Endothelial cell of umbilical vein (primary cell): ENCODE data around the gene FRMD4A. TPM values are rescaled to one million over a fixed set of nuclear protein-coding genes. Genes with fewer than 3 reads are reported as not detected.

Experiments used
- BruUV-seq: library from RNA; stranded (reverse); fragments of 400-500 nt; replicated peaks from 2 replicates; lab custom pipeline; 2021; lab: Mats Ljungman, UMichigan
- CTCF ChIA-PET: fragments of 300-600, 350-600 bp; sonication (Branson Sonifier 250); formaldehyde crosslinking; loops from one replicate; lab custom pipeline; 2021; ENCODE audit warnings: antibody characterized with exemption, inconsistent platforms; lab: Charles Lee
- POLR2A ChIA-PET: fragments of 300-600, 350-600 bp; sonication (Branson Sonifier 250); formaldehyde crosslinking; loops from one replicate; lab custom pipeline; 2021; ENCODE audit warnings: antibody characterized with exemption, inconsistent platforms; lab: Charles Lee
- DNase-seq: peaks from one replicate; pipeline ENCODE4 v3.0.0-alpha.2; 2011; ENCODE audit warnings: low read depth, low spot score
- FAIRE-seq: peaks from 2 replicates; lab custom pipeline; 2011; peaks lifted over from hg19 to GRCh38; lab: Jason Lieb, UNC
- H2AFZ ChIP-seq: 2 replicates; pipeline ENCODE4 v1.6.0; 2012; ENCODE audit warnings: low read depth, low read length, control low read depth, inconsistent platforms
- H3K27ac ChIP-seq: 2 replicates; pipeline ENCODE4 v1.5.1; 2011; ENCODE audit warnings: low read depth, mild to moderate bottlenecking, control low read depth, low read length, moderate library complexity; ENCODE audit not compliant: insufficient read depth
- H3K27me3 ChIP-seq, 2 experiments: 2 replicates each; pipeline versions ENCODE4 v1.6.0 to v1.6.1; 2011; ENCODE audit warnings: low read length in 2 of 2, mixed read lengths in 1 of 2; ENCODE audit not compliant: control insufficient read depth in 2 of 2, insufficient read depth in 2 of 2
- H3K36me3 ChIP-seq, 2 experiments: 2 replicates in 1 of 2; 3 replicates in 1 of 2; pipeline ENCODE4 v1.5.1; 2011; ENCODE audit warnings: low read length in 2 of 2, mild to moderate bottlenecking in 1 of 2, moderate library complexity in 1 of 2; ENCODE audit not compliant: control insufficient read depth in 2 of 2, insufficient read depth in 2 of 2; ENCODE audit errors: extremely low read depth in 1 of 2
- H3K4me1 ChIP-seq: 3 replicates; pipeline ENCODE4 v1.5.1; 2011; ENCODE audit warnings: mild to moderate bottlenecking, low read length; ENCODE audit not compliant: control insufficient read depth, insufficient read depth; ENCODE audit errors: extremely low read depth
- H3K4me2 ChIP-seq: 2 replicates; pipeline ENCODE4 v1.6.1; 2011; ENCODE audit warnings: low read length, control low read depth, mixed read lengths; ENCODE audit not compliant: insufficient read depth
- H3K4me3 ChIP-seq, 3 experiments: fragments of 200-600 bp in 1 of 3; sonication (generic), shearing (Covaris generic) in 1 of 3; replicated peaks in 1 of 3; 2 replicates each; pipeline ENCODE4 v1.5.1; 2011 to 2016; ENCODE audit warnings: control low read depth in 3 of 3, low read length in 3 of 3, mild to moderate bottlenecking in 2 of 3, inconsistent platforms in 1 of 3, low read depth in 1 of 3, moderate library complexity in 1 of 3; ENCODE audit not compliant: insufficient read depth in 1 of 3
- H3K79me2 ChIP-seq: 2 replicates; pipeline ENCODE4 v1.6.0; 2012; ENCODE audit warnings: low read length, inconsistent platforms; ENCODE audit not compliant: control insufficient read depth, insufficient read depth
- H3K9ac ChIP-seq: replicated peaks from 2 replicates; pipeline ENCODE3; 2011; ENCODE audit warnings: low read length, control low read depth; ENCODE audit not compliant: insufficient read depth; ENCODE audit errors: extremely low read depth
- H3K9me1 ChIP-seq: replicated peaks from 3 replicates; pipeline ENCODE4 v1.6.0; 2011; ENCODE audit warnings: mild to moderate bottlenecking, low read length; ENCODE audit not compliant: control insufficient read depth, insufficient read depth; ENCODE audit errors: extremely low read depth
- H3K9me3 ChIP-seq: replicated peaks from 2 replicates; pipeline ENCODE4 v1.5.1; 2012; ENCODE audit warnings: low read length, inconsistent platforms; ENCODE audit not compliant: control insufficient read depth, insufficient read depth
- H4K20me1 ChIP-seq: replicated peaks from 2 replicates; pipeline ENCODE3; 2011; ENCODE audit warnings: mild to moderate bottlenecking, low read length; ENCODE audit not compliant: control insufficient read depth, insufficient read depth; ENCODE audit errors: extremely low read depth
- CTCF ChIP-seq, 2 donors: IDR thresholded peaks; 1 replicate in 1 of 2; 2 replicates in 1 of 2; pipeline ENCODE4 v1.5.1; 2011; ENCODE audit warnings: low read length in 2 of 2, mild to moderate bottlenecking in 2 of 2, moderate library complexity in 2 of 2, control low read depth in 1 of 2, inconsistent platforms in 1 of 2, low read depth in 1 of 2; ENCODE audit not compliant: insufficient read depth in 1 of 2; ENCODE audit errors: extremely low read depth in 1 of 2
- EZH2 ChIP-seq: IDR thresholded peaks from 2 replicates; pipeline ENCODE4 v1.6.1; 2012; ENCODE audit warnings: borderline replicate concordance, low read depth, mild to moderate bottlenecking, moderate library complexity, low read length, inconsistent platforms; ENCODE audit not compliant: severe bottlenecking
- FOS ChIP-seq: IDR thresholded peaks from 2 replicates; pipeline ENCODE4 v1.6.1; 2011; ENCODE audit warnings: mild to moderate bottlenecking, low read length, moderate library complexity, borderline replicate concordance; ENCODE audit not compliant: insufficient read depth
- JUN ChIP-seq: IDR thresholded peaks from 2 replicates; pipeline ENCODE4 v1.6.1; 2011; ENCODE audit warnings: borderline replicate concordance, low read depth; ENCODE audit not compliant: insufficient read length, insufficient read depth
- MAX ChIP-seq: IDR thresholded peaks from 2 replicates; pipeline ENCODE4 v1.6.1; 2011; ENCODE audit not compliant: insufficient read depth, insufficient read length
- MYC ChIP-seq: IDR thresholded peaks from one replicate; pipeline ENCODE4 v1.6.1; 2011; ENCODE audit warnings: mild to moderate bottlenecking, low read depth, low read length
- POLR2A ChIP-seq: IDR thresholded peaks from 2 replicates; pipeline ENCODE4 v1.6.1; 2012; ENCODE audit warnings: low read depth, mild to moderate bottlenecking, control low read depth, low read length
- POLR2AphosphoS5 ChIP-seq: IDR thresholded peaks from 2 replicates; pipeline ENCODE4 v1.6.1; 2012; ENCODE audit warnings: low read depth, mild to moderate bottlenecking, control low read depth, low read length, moderate library complexity; ENCODE audit not compliant: insufficient read depth
- dilution Hi-C: fragments of 300-500 bp; cut with MboI; formaldehyde crosslinking; loops from one replicate; pipeline ENCODE4 v1.15.0; 2019; ENCODE audit warnings: low sequenced_read_pairs; ENCODE audit not compliant: extremely low pct_ligation_motif_present
- intact Hi-C: fragments of 100-400 bp; cut with micrococcal nuclease; formaldehyde crosslinking; loops from one replicate; pipeline ENCODE4 v1.10.0; 2022
- polyA plus RNA-seq, 4 experiments: library from polyadenylated mRNA; depleted of rRNA in 3 of 4; stranded (reverse) in 3 of 4; unstranded in 1 of 4; fragments of >200 nt; gene quantifications; 2 replicates each; pipeline versions ENCODE4 v1.2.1 to v1.2.3, GENCODE V29; 2011 to 2012; ENCODE audit warnings: missing spikeins in 1 of 4
- total RNA-seq: library from RNA; stranded (reverse); gene quantifications from 2 replicates; pipeline ENCODE4 v1.2.3, GENCODE V29; 2021

FRMD4A gene
- total and polyA plus RNA-seq, 2 donors (not counting 3 experiments of a cell fraction or from before 2014, with no cell fraction given): 123 to 148 TPM

- ChIA-PET CTCF (interaction anchor here (1.8 kb wide), 1 partner anchor 285 kb away, joined by 5 read pairs; no protein-coding TSS in a partner anchor), POLR2A (no interaction called here)
- intact Hi-C loops (loop anchor here (5.0 kb wide), 1 partner anchor 84 kb away; no protein-coding TSS in a partner anchor), dilution Hi-C loops (no loop called here)
- no peaks in the 10 kb centered on the region for H3K9me3 ChIP-seq
- H3K9ac ChIP-seq: no peak overlapping the region
- no peak overlapping the region for H3K4me3 ChIP-seq
- no peaks in the 10 kb centered on the region for H3K9me1 ChIP-seq
- FAIRE-seq (peak; percentile 55), DNase-seq (peak; percentile 82)
- peaks cover 41% of the 10 kb centered on the region for H3K4me1 ChIP-seq
- no peak overlapping the region for H3K4me2 ChIP-seq
- peaks cover 0 to 4% of the 10 kb centered on the region in 2 experiments for H3K36me3 ChIP-seq
- TF ChIP-seq JUN (no peak), FOS (no peak), EZH2 (no peak), MAX (no peak), POLR2AphosphoS5 (no peak), MYC (no peak), POLR2A (peak; percentile 10), CTCF (IDR thresholded peaks at IDR 0.05; ENCODE audit: extremely low read depth in 1 of 2, insufficient read depth in 1 of 2, low read depth in 1 of 2, low read length in 2 of 2) (no peak)
- no peak overlapping the region for H2AFZ ChIP-seq
- H3K79me2 ChIP-seq: peaks cover 86% of the 10 kb centered on the region
- H4K20me1 ChIP-seq: no peaks in the 10 kb centered on the region
- BruUV-seq: no TSS peak
- peak overlapping the region; percentile 33 for H3K27ac ChIP-seq
- no peaks in the 10 kb centered on the region for H3K27me3 ChIP-seq
These were observed 522.0 kb downstream of the FRMD4A start for GRCh38 chr10:13808556-13809391.
